Activated CD8-positive, alpha-beta memory T cell treated with anti-CD3 and anti-CD28 coated beads, Interleukin-2, amount 10 ng/mL, durations not matched to agents 7 days and 5 days (primary cell): ENCODE measurements around the gene SUCO. TPM values are rescaled to one million over a fixed set of nuclear protein-coding genes. Genes with fewer than 3 reads are reported as not detected.
A peak's percentile ranks its signal among the peaks of the same experiment; 100 is the strongest.
"Not testable (repeated sequence)": the region's sequence is repeated elsewhere in the genome, so short reads cannot be mapped to it uniquely, and the experiment has no call there.

Experiments used
- ATAC-seq: fragments of 150-1000 bp; cut with Tn5 transposase; one replicate; pipeline ENCODE4 v1.10.0; 2021; ENCODE audit warnings: moderate library complexity
- CTCF ChIA-PET: fragments of 350-600 bp; sonication (Branson Sonifier 250); formaldehyde crosslinking; loops from one replicate; lab custom pipeline; 2021; ENCODE audit warnings: antibody characterized with exemption; lab: Charles Lee
- DNase-seq: peaks from one replicate; pipeline ENCODE4 v3.0.0-alpha.2; 2020
- H3K27ac Mint-ChIP-seq: one replicate; pipeline ENCODE4 v1.8.0; 2021; ENCODE audit warnings: mild to moderate bottlenecking, mixed read lengths
- H3K27me3 Mint-ChIP-seq: one replicate; pipeline ENCODE4 v1.8.0; 2021; ENCODE audit warnings: mixed read lengths
- H3K36me3 Mint-ChIP-seq: one replicate; pipeline ENCODE4 v1.8.0; 2021; ENCODE audit warnings: mild to moderate bottlenecking, mixed read lengths
- H3K4me1 Mint-ChIP-seq: one replicate; pipeline ENCODE4 v1.8.0; 2021; ENCODE audit warnings: mixed read lengths
- H3K4me3 Mint-ChIP-seq: one replicate; pipeline ENCODE4 v1.8.0; 2021; ENCODE audit warnings: mild to moderate bottlenecking, moderate library complexity, mixed read lengths
- H3K9me3 Mint-ChIP-seq: one replicate; pipeline ENCODE4 v1.8.0; 2022; ENCODE audit warnings: low read depth, mixed read lengths
- total RNA-seq, 2 experiments: library from RNA; stranded (reverse); gene quantifications; one replicate each; pipeline ENCODE4 v1.2.3, GENCODE V29; 2021

The SUCO gene
- total RNA-seq, result 10 to 100 TPM; 28.9 to 32.8 TPM

- CTCF ChIA-PET, result interaction anchor here (0.8 to 1.5 kb wide), 6 partner anchors 13 to 195 kb away, joined by 3 to 11 read pairs (median 4); no protein-coding TSS in a partner anchor
- peaks cover 6% of the 10 kb centered on the region for H3K36me3 Mint-ChIP-seq
- no peaks in the 10 kb centered on the region for H3K9me3 Mint-ChIP-seq
- peaks cover 45% of the 10 kb centered on the region for H3K4me1 Mint-ChIP-seq
- peaks cover 6% of the 10 kb centered on the region for H3K27me3 Mint-ChIP-seq
- peak within 1 kb of the TSS; percentile 99 for H3K27ac Mint-ChIP-seq
- ATAC-seq, result peak; percentile 87
- H3K4me3 Mint-ChIP-seq, result peak within 1 kb of the TSS; percentile 95
- DNase-seq, result peak; percentile 100
These were observed at the start of gene SUCO for GRCh38 chr1:172532700-172533512. SUCO (plus strand) TSS chr1:172533150; CDS start chr1:172533436, 286 bp downstream.

GRCh38 chr1:172483448-172483847 is 49.5 kb upstream of the SUCO start:
- Mint-ChIP-seq H3K4me3 (no peak overlapping the region), H3K9me3 (no peaks in the 10 kb centered on the region), H3K27ac (no peak overlapping the region), H3K4me1 (peaks cover 8% of the 10 kb centered on the region), H3K36me3 (no peaks in the 10 kb centered on the region), H3K27me3 (peaks cover 25% of the 10 kb centered on the region)
- ATAC-seq (no peak), DNase-seq (no peak)
- CTCF ChIA-PET, result no interaction called here

DNA sequence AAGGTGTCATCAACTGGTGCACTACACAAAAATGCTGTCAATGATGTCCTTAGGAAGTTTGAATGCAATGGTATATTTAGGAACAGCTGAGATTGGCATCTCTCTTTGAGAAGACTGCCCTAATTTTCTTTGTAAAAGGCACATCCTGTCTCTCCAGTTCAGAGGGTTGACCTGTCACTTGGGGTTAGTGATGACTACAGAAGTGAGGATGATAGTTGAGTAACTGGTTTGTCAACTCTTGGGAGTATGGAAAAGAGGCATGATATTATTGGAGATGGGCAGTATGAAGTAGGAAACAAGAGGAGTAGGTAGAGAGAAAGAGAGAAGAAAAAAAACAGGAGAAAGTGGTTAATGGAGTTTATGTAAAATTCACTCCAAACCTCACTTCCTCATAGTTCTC is 48.7 kb upstream of the SUCO start:
- H3K4me3 Mint-ChIP-seq, result no peak overlapping the region
- CTCF ChIA-PET, result interaction anchor here (1.1 to 1.2 kb wide), 2 partner anchors 14 to 40 kb away, joined by 3 read pairs; partner anchors contain the start of gene PIGC
- H3K27me3 Mint-ChIP-seq, result peaks cover 31% of the 10 kb centered on the region
- no peaks in the 10 kb centered on the region for H3K36me3 Mint-ChIP-seq
- DNase-seq (no peak), ATAC-seq (no peak)
- peaks cover 8% of the 10 kb centered on the region for H3K4me1 Mint-ChIP-seq
- no peaks in the 10 kb centered on the region for H3K9me3 Mint-ChIP-seq
- H3K27ac Mint-ChIP-seq, result no peak overlapping the region

GRCh38 chr1:172485626-172486025 is 47.3 kb upstream of the SUCO start:
- CTCF ChIA-PET, result no interaction called here
- DNase-seq (no peak), ATAC-seq (no peak)
- Mint-ChIP-seq H3K4me3 (no peak overlapping the region), H3K36me3 (no peaks in the 10 kb centered on the region), H3K4me1 (peaks cover 8% of the 10 kb centered on the region), H3K27me3 (peaks cover 38% of the 10 kb centered on the region), H3K9me3 (no peaks in the 10 kb centered on the region), H3K27ac (no peak overlapping the region)

GRCh38 chr1:172486805-172487454 is 46.0 kb upstream of the SUCO start:
- CTCF ChIA-PET, result interaction anchor here (1.2 kb wide), 1 partner anchor 43 kb away, joined by 3 read pairs; the partner anchor contains the start of gene PIGC
- ATAC-seq, result no peak
- Mint-ChIP-seq H3K4me1 (peaks cover 8% of the 10 kb centered on the region), H3K27ac (no peak overlapping the region), H3K27me3 (peaks cover 41% of the 10 kb centered on the region), H3K9me3 (no peaks in the 10 kb centered on the region), H3K36me3 (no peaks in the 10 kb centered on the region), H3K4me3 (no peak overlapping the region)
- no peak for DNase-seq

- CTCF ChIA-PET, result interaction anchor here (1.2 kb wide), 1 partner anchor 43 kb away, joined by 3 read pairs; the partner anchor contains the start of gene PIGC
- Mint-ChIP-seq H3K9me3 (no peaks in the 10 kb centered on the region), H3K4me3 (no peak overlapping the region), H3K36me3 (no peaks in the 10 kb centered on the region), H3K27ac (no peak overlapping the region), H3K27me3 (peaks cover 43% of the 10 kb centered on the region), H3K4me1 (peaks cover 8% of the 10 kb centered on the region)
- no peak for DNase-seq
- no peak for ATAC-seq
These were observed 45.4 kb upstream of the SUCO start for GRCh38 chr1:172487550-172487949.

DNA sequence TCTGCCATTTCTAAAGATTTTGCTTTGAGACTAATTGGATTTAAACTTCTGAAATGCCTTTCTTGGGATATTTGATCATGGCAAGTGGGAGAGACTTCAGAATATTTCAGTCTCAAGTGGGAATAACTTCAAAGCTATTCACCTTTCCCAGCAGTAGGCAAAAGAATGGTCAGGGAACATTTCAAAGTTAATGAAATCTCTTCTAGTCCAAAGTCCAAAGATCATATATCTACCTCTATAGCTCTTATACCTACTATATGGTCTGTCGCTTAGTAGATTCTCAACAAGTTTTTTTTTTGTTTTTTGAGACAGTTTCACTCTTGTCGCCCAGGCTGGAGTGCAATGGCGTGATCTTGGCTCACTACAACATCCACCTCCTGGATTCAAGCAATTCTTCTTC is 44.6 kb upstream of the SUCO start:
- Mint-ChIP-seq H3K36me3 (no peaks in the 10 kb centered on the region), H3K27ac (no peak overlapping the region), H3K9me3 (no peaks in the 10 kb centered on the region), H3K4me3 (no peak overlapping the region), H3K4me1 (peaks cover 8% of the 10 kb centered on the region), H3K27me3 (peaks cover 41% of the 10 kb centered on the region)
- ATAC-seq, result no peak
- CTCF ChIA-PET, result interaction anchor here (1.2 kb wide), 1 partner anchor 44 kb away, joined by 3 read pairs; the partner anchor contains the start of gene PIGC
- DNase-seq, result no peak

GRCh38 chr1:172489847-172490246 is 43.1 kb upstream of the SUCO start:
- no peaks in the 10 kb centered on the region for H3K36me3 Mint-ChIP-seq
- CTCF ChIA-PET, result no interaction called here
- peaks cover 6% of the 10 kb centered on the region for H3K4me1 Mint-ChIP-seq
- H3K4me3 Mint-ChIP-seq, result no peak overlapping the region
- DNase-seq, result no peak
- peaks cover 41% of the 10 kb centered on the region for H3K27me3 Mint-ChIP-seq
- ATAC-seq, result no peak
- H3K9me3 Mint-ChIP-seq, result no peaks in the 10 kb centered on the region
- no peak overlapping the region for H3K27ac Mint-ChIP-seq

DNA sequence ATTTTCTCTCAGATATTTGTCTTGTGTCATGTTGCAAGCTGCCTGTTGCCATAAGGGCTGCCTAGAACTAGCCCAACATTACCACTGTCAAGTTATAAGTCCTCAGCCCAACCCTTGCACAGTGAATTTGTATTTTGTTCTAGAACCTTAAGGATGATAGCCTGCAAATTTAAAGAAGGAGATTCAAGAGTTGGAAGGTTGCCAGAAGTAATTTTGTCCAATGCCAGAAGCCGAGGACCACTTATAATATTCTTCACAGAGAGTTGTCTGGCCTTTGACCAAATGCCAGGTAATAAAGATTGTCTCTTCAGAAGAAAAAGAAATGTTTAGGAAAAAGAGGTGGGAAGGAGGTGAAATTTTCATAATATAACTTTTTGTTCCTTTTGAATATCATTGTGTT is 40.5 kb upstream of the SUCO start:
- Mint-ChIP-seq H3K4me1 (peaks cover 6% of the 10 kb centered on the region), H3K27ac (no peak overlapping the region), H3K4me3 (no peak overlapping the region), H3K27me3 (peaks cover 31% of the 10 kb centered on the region), H3K9me3 (no peaks in the 10 kb centered on the region), H3K36me3 (no peaks in the 10 kb centered on the region)
- no peak for DNase-seq
- CTCF ChIA-PET, result no interaction called here
- ATAC-seq, result no peak

DNA sequence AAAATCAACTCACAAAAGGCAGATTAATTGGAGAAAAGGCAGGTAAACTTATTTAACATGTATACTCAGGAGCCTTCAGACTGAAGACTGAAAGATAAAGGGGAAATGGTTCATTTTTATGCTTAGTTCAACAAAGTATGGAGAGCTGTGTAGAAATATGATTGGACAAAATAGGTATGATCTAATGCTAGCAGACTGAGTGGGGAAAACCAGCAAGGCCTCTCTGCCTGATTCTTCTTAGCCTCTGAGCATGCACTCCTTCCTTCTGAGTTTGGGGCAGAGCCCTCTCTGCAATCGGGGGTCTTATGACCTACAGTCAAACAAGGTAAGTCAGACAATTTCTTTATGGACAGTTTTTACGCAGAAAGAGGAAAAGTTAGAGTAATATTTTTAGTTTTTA is 38.8 kb upstream of the SUCO start:
- Mint-ChIP-seq H3K27ac (no peak overlapping the region), H3K27me3 (peaks cover 25% of the 10 kb centered on the region), H3K36me3 (no peaks in the 10 kb centered on the region), H3K9me3 (no peaks in the 10 kb centered on the region), H3K4me3 (no peak overlapping the region), H3K4me1 (no peaks in the 10 kb centered on the region)
- DNase-seq (no peak), ATAC-seq (no peak)
- CTCF ChIA-PET, result no interaction called here

DNA sequence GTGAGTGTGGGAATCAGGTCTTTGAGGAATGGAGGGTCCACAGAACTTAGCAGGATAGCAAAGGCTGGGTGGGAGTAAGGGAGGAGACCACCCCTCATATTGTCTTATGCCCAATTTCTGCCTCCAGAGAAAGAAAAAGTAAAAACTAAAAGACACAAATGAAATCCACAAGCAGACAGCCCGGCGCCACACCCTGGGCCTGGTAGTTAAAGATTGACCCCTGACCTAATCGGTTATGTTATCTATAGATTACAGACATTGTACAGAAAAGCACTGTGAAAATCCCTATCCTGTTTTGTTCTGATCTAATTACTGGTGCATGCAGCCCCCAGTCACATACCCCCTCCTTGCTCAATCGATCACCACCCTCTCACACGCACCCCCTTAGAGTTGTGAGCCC is 36.8 kb upstream of the SUCO start:
- H3K36me3 Mint-ChIP-seq, H3K27ac Mint-ChIP-seq, DNase-seq, H3K4me1 Mint-ChIP-seq, CTCF ChIA-PET, ATAC-seq, H3K9me3 Mint-ChIP-seq, H3K4me3 Mint-ChIP-seq: not testable (repeated sequence)
- peaks cover 12% of the 10 kb centered on the region for H3K27me3 Mint-ChIP-seq

DNA sequence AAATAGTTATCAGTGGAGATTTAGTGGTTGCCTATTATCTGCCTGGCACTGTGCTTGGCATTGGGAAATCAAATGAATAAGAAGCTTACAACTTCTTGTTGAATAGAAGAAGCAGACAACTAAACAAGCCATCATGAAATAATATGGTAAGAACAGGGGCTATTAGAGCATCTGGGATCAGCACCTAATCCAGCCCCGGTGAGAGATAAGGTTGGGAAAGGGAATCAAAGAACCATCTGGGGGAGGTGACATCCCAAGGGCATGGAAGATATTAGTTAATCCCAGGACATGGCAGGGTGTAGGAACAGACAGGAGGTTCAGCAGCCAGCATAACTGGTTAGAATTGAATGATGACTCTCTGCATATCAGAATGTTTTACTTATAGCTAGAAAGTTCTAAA is 36.3 kb upstream of the SUCO start:
- no peak overlapping the region for H3K4me3 Mint-ChIP-seq
- ATAC-seq (no peak), DNase-seq (no peak)
- H3K4me1 Mint-ChIP-seq, result no peaks in the 10 kb centered on the region
- no peak overlapping the region for H3K27ac Mint-ChIP-seq
- no peaks in the 10 kb centered on the region for H3K9me3 Mint-ChIP-seq
- no peaks in the 10 kb centered on the region for H3K36me3 Mint-ChIP-seq
- CTCF ChIA-PET, result no interaction called here
- peaks cover 10% of the 10 kb centered on the region for H3K27me3 Mint-ChIP-seq

- H3K27ac Mint-ChIP-seq, result no peak overlapping the region
- H3K36me3 Mint-ChIP-seq, result no peaks in the 10 kb centered on the region
- H3K4me3 Mint-ChIP-seq, result no peak overlapping the region
- CTCF ChIA-PET, result no interaction called here
- peaks cover 7% of the 10 kb centered on the region for H3K27me3 Mint-ChIP-seq
- H3K4me1 Mint-ChIP-seq, result no peaks in the 10 kb centered on the region
- DNase-seq (no peak), ATAC-seq (no peak)
- H3K9me3 Mint-ChIP-seq, result no peaks in the 10 kb centered on the region
These were observed 35.7 kb upstream of the SUCO start for GRCh38 chr1:172497230-172497629.
